OCI-LY7 (cell line): ENCODE results near the gene THEM5. TPM values are rescaled to one million over a fixed set of nuclear protein-coding genes. Genes with fewer than 3 reads are reported as not detected.

Source experiments
- BruUV-seq: library from RNA; stranded (reverse); fragments of 400-500 nt; replicated peaks from 2 replicates; lab custom pipeline; 2021; lab: Mats Ljungman, UMichigan
- CTCF ChIA-PET: fragments of 300-600 bp; sonication (Branson Sonifier 250); formaldehyde crosslinking; loops from one replicate; lab custom pipeline; 2022; ENCODE audit warnings: antibody characterized with exemption; ENCODE audit not compliant: unreplicated experiment; lab: Charles Lee
- POLR2A ChIA-PET: fragments of 300-600 bp; sonication (Branson Sonifier 250); formaldehyde crosslinking; loops from one replicate; lab custom pipeline; 2022; ENCODE audit warnings: antibody characterized with exemption; lab: Charles Lee
- DNase-seq: peaks from one replicate; pipeline ENCODE4 v3.0.0-alpha.2; 2015; ENCODE audit warnings: low spot score
- H2AFZ ChIP-seq: fragments of 200-600 bp; sonication (generic), shearing (Covaris generic); 2 replicates; pipeline ENCODE4 v1.6.1; 2014; ENCODE audit warnings: mild to moderate bottlenecking, antibody characterized with exemption, low read length, moderate library complexity
- H3K27ac ChIP-seq: fragments of 200-600 bp; sonication (generic); 2 replicates; pipeline ENCODE4 v1.5.1; 2014; ENCODE audit warnings: mixed run types, low read depth, mild to moderate bottlenecking, moderate library complexity, low read length, inconsistent platforms; ENCODE audit not compliant: poor library complexity, severe bottlenecking
- H3K36me3 ChIP-seq: fragments of 200-600 bp; sonication (generic); 2 replicates; pipeline ENCODE4 v1.6.1; 2014; ENCODE audit warnings: mild to moderate bottlenecking, antibody characterized with exemption, low read length, moderate library complexity, mixed read lengths; ENCODE audit not compliant: insufficient read depth
- H3K4me1 ChIP-seq: fragments of 200-600 bp; sonication (generic); 2 replicates; pipeline ENCODE4 v1.5.1; 2014; ENCODE audit warnings: mild to moderate bottlenecking, low read length; ENCODE audit not compliant: insufficient read depth, poor library complexity, severe bottlenecking
- H3K4me2 ChIP-seq: fragments of 200-600 bp; sonication (generic); 2 replicates; pipeline ENCODE4 v1.6.1; 2014; ENCODE audit warnings: mild to moderate bottlenecking, low read length
- H3K4me3 ChIP-seq: fragments of 200-600 bp; sonication (generic); 2 replicates; pipeline ENCODE4 v1.5.1; 2014; ENCODE audit warnings: mild to moderate bottlenecking, low read depth, low read length; ENCODE audit not compliant: poor library complexity, severe bottlenecking
- H3K79me2 ChIP-seq: fragments of 200-600 bp; sonication (generic); 2 replicates; pipeline ENCODE4 v1.6.1; 2016; ENCODE audit warnings: low read depth, mild to moderate bottlenecking, low read length, moderate library complexity, mixed read lengths; ENCODE audit not compliant: insufficient read depth
- H3K9me2 ChIP-seq: fragments of 200-600 bp; sonication (generic); 2 replicates; pipeline ENCODE4 v1.6.1; 2016; ENCODE audit warnings: mild to moderate bottlenecking, low read length, mixed read lengths; ENCODE audit not compliant: insufficient read depth
- H3K9me3 ChIP-seq: fragments of 200-600 bp; sonication (generic); 2 replicates; pipeline ENCODE4 v1.6.1; 2014; ENCODE audit warnings: mild to moderate bottlenecking, mixed run types, low read length, mixed read lengths
- H4K20me1 ChIP-seq: fragments of 200-600 bp; sonication (generic); 2 replicates; pipeline ENCODE4 v1.6.1; 2014; ENCODE audit warnings: mild to moderate bottlenecking, antibody characterized with exemption, low read length, moderate library complexity, mixed read lengths; ENCODE audit not compliant: insufficient read depth
- CTCF ChIP-seq: fragments of 200-600 bp; sonication (generic); conservative IDR thresholded peaks from 2 replicates; pipeline ENCODE4 v1.5.1; 2014; ENCODE audit warnings: mild to moderate bottlenecking, antibody characterized with exemption, low read length, moderate library complexity, mixed read lengths
- EZH2phosphoT487 ChIP-seq: fragments of 200-600 bp; sonication (generic); IDR thresholded peaks from 2 replicates; pipeline ENCODE4 v1.6.1; 2018; ENCODE audit warnings: low read depth, borderline replicate concordance, mild to moderate bottlenecking, mixed run types, antibody characterized with exemption, low read length, moderate library complexity, mixed read lengths
- intact Hi-C: fragments of 100-400 bp; cut with micrococcal nuclease; formaldehyde crosslinking; loops from one replicate; pipeline ENCODE4 v1.10.0; 2022; ENCODE audit not compliant: unreplicated experiment
- small RNA-seq: library from RNA; depleted of rRNA; stranded (forward); fragments of <200 nt; gene quantifications from one replicate; pipeline ENCODE3, GENCODE V24; 2014
- total RNA-seq, 2 experiments: library from RNA; depleted of rRNA in 1 of 2; stranded (reverse); fragments of >200 nt in 1 of 2; shearing (Covaris generic) in 1 of 2; gene quantifications; 2 replicates each; pipeline ENCODE4 v1.2.3, GENCODE V29; 2014 to 2022

Gene THEM5
- total RNA-seq, 2 experiments from 2014 or later, result not detected

GRCh38 chr1:151798571-151798970 lies 54.9 kb downstream of the THEM5 start:
- no peaks in the 10 kb centered on the region for H3K79me2 ChIP-seq
- H3K4me3 ChIP-seq, result no peak overlapping the region
- TF ChIP-seq CTCF (no peak), EZH2phosphoT487 (no peak)
- H3K9me3 ChIP-seq, result no peaks in the 10 kb centered on the region
- no peak for DNase-seq
- H3K27ac ChIP-seq, result no peak overlapping the region
- no TSS peak for BruUV-seq
- no peaks in the 10 kb centered on the region for H3K36me3 ChIP-seq
- CTCF ChIA-PET, result no interaction called here
- H4K20me1 ChIP-seq, result no peaks in the 10 kb centered on the region
- POLR2A ChIA-PET, result interaction anchor here (0.6 to 1.4 kb wide), 2 partner anchors 13 to 233 kb away, joined by 3 read pairs; no protein-coding TSS in a partner anchor
- no peak overlapping the region for H2AFZ ChIP-seq
- no peaks in the 10 kb centered on the region for H3K4me1 ChIP-seq
- intact Hi-C loops, result loop anchor here (10.0 kb wide), 1 partner anchor 106 kb away; the partner anchor contains the start of gene THEM4
- no peak overlapping the region for H3K4me2 ChIP-seq
- no peaks in the 10 kb centered on the region for H3K9me2 ChIP-seq

Small RNA genes lying within 50 kb of the gene (small RNA-seq; reads per million reads assigned to genes)
- not detected for gene RF00019

Other genes starting within 250 kb of the THEM5 start
- gene SNX27, start 241.7 kb downstream of the THEM5 start, total RNA-seq (2014; rRNA removed; shearing (Covaris generic)), result 13.5 and 16.4 TPM in 2 replicates
- 31.6 and 32.0 TPM in 2 replicates for gene SNX27, start 241.7 kb downstream of the THEM5 start, total RNA-seq (2022)
- gene CELF3, start 136.9 kb downstream of the THEM5 start, total RNA-seq (2014; rRNA removed; shearing (Covaris generic)), result not detected in 2 replicates
- gene CELF3, start 136.9 kb downstream of the THEM5 start, total RNA-seq (2022), result not detected in 2 replicates
- not detected in 2 replicates for gene RIIAD1, start 132.2 kb downstream of the THEM5 start, total RNA-seq (2014; rRNA removed; shearing (Covaris generic))
- gene RIIAD1, start 132.2 kb downstream of the THEM5 start, total RNA-seq (2022), result not detected in 2 replicates
- 98.6 and 101 TPM in 2 replicates for gene MRPL9, start 90.2 kb downstream of the THEM5 start, total RNA-seq (2014; rRNA removed; shearing (Covaris generic))
- 99.3 and 107 TPM in 2 replicates for gene MRPL9, start 90.2 kb downstream of the THEM5 start, total RNA-seq (2022)
- 7.2 and 10.2 TPM in 2 replicates for gene TDRKH, start 63.2 kb downstream of the THEM5 start, total RNA-seq (2014; rRNA removed; shearing (Covaris generic))
- 21.1 and 22.8 TPM in 2 replicates for gene TDRKH, start 63.2 kb downstream of the THEM5 start, total RNA-seq (2022)
- gene LINGO4, start 48.3 kb downstream of the THEM5 start, total RNA-seq (2014; rRNA removed; shearing (Covaris generic)), result not detected in 2 replicates
- gene LINGO4, start 48.3 kb downstream of the THEM5 start, total RNA-seq (2022), result not detected in 2 replicates
- gene RORC, start 21.9 kb downstream of the THEM5 start, total RNA-seq (2014; rRNA removed; shearing (Covaris generic)), result not detected in 2 replicates
- not detected in 2 replicates for gene RORC, start 21.9 kb downstream of the THEM5 start, total RNA-seq (2022)
- gene C2CD4D, start 13.9 kb downstream of the THEM5 start, total RNA-seq (2014; rRNA removed; shearing (Covaris generic)), result not detected in 2 replicates
- not detected in 2 replicates for gene C2CD4D, start 13.9 kb downstream of the THEM5 start, total RNA-seq (2022)
- 7.2 TPM in 2 replicates for gene THEM4, start 55.8 kb upstream of the THEM5 start, total RNA-seq (2014; rRNA removed; shearing (Covaris generic))
- gene THEM4, start 55.8 kb upstream of the THEM5 start, total RNA-seq (2022), result 21.5 and 23.3 TPM in 2 replicates
- gene S100A10, start 140.1 kb upstream of the THEM5 start, total RNA-seq (2014; rRNA removed; shearing (Covaris generic)), result not detected in 2 replicates
- 2.6 and 4.1 TPM in 2 replicates for gene S100A10, start 140.1 kb upstream of the THEM5 start, total RNA-seq (2022)
- not detected in 2 replicates for gene S100A11, start 183.3 kb upstream of the THEM5 start, total RNA-seq (2014; rRNA removed; shearing (Covaris generic))
- gene S100A11, start 183.3 kb upstream of the THEM5 start, total RNA-seq (2022), result 24.3 and 27.1 TPM in 2 replicates
- not detected in 2 replicates for gene TCHHL1, start 235.4 kb upstream of the THEM5 start, total RNA-seq (2014; rRNA removed; shearing (Covaris generic))
- not detected in 2 replicates for gene TCHHL1, start 235.4 kb upstream of the THEM5 start, total RNA-seq (2022)